HEK293 (cell line): ENCODE data around the gene STRA6.
A peak's percentile ranks its signal among the peaks of the same experiment; 100 is the strongest.

ENCODE experiments used
- FEZF1 ChIP-seq: fragments of 450-650 bp; formaldehyde crosslinking; IDR thresholded peaks from 2 replicates; pipeline ENCODE4 v1.5.1; 2016; ENCODE audit warnings: missing biosample characterization, missing genetic modification characterization
- GLIS1 ChIP-seq: fragments of 450-650 bp; formaldehyde crosslinking; IDR thresholded peaks from 2 replicates; pipeline ENCODE4 v1.5.1; 2016; ENCODE audit warnings: missing biosample characterization, missing genetic modification characterization
- RBAK ChIP-seq: fragments of 450-650 bp; formaldehyde crosslinking; IDR thresholded peaks from 2 replicates; pipeline ENCODE4 v1.5.1; 2016; ENCODE audit warnings: missing biosample characterization, missing genetic modification characterization
- SCRT2 ChIP-seq: fragments of 450-650 bp; formaldehyde crosslinking; IDR thresholded peaks from 2 replicates; pipeline ENCODE4 v1.5.1; 2016; ENCODE audit warnings: missing biosample characterization, missing genetic modification characterization
- WT1 ChIP-seq: fragments of 450-650 bp; formaldehyde crosslinking; IDR thresholded peaks from 2 replicates; pipeline ENCODE4 v1.5.1; 2016; ENCODE audit warnings: missing biosample characterization, missing genetic modification characterization
- ZBTB17 ChIP-seq: fragments of 450-650 bp; formaldehyde crosslinking; IDR thresholded peaks from 2 replicates; pipeline ENCODE4 v1.5.1; 2016; ENCODE audit warnings: missing biosample characterization, missing genetic modification characterization
- ZBTB8A ChIP-seq: fragments of 450-650 bp; formaldehyde crosslinking; IDR thresholded peaks from 2 replicates; pipeline ENCODE4 v1.5.1; 2016; ENCODE audit warnings: missing biosample characterization, missing genetic modification characterization
- ZFHX2 ChIP-seq: fragments of 450-650 bp; formaldehyde crosslinking; conservative IDR thresholded peaks from 2 replicates; pipeline ENCODE4 v1.5.1; 2016; ENCODE audit warnings: missing biosample characterization, missing genetic modification characterization
- ZFP3 ChIP-seq: fragments of 450-650 bp; formaldehyde crosslinking; IDR thresholded peaks from 2 replicates; pipeline ENCODE4 v1.5.1; 2016; ENCODE audit warnings: low read depth, missing biosample characterization, missing genetic modification characterization
- ZNF112 ChIP-seq: fragments of 450-650 bp; formaldehyde crosslinking; IDR thresholded peaks from 2 replicates; pipeline ENCODE4 v1.5.0; 2017; ENCODE audit warnings: missing biosample characterization, missing genetic modification characterization
- ZNF133 ChIP-seq: fragments of 450-650 bp; formaldehyde crosslinking; IDR thresholded peaks from 2 replicates; pipeline ENCODE4 v1.5.1; 2016; ENCODE audit warnings: missing biosample characterization, missing genetic modification characterization
- ZNF146 ChIP-seq: fragments of 450-650 bp; formaldehyde crosslinking; IDR thresholded peaks from 2 replicates; pipeline ENCODE4 v1.5.1; 2016; ENCODE audit warnings: missing biosample characterization, missing genetic modification characterization
- ZNF214 ChIP-seq: fragments of 450-650 bp; formaldehyde crosslinking; IDR thresholded peaks from 2 replicates; pipeline ENCODE4 v1.5.1; 2017; ENCODE audit warnings: missing biosample characterization, mild to moderate bottlenecking, missing genetic modification characterization, borderline replicate concordance
- ZNF221 ChIP-seq: fragments of 450-650 bp; formaldehyde crosslinking; IDR thresholded peaks from 2 replicates; pipeline ENCODE4 v1.5.1; 2017; ENCODE audit warnings: missing biosample characterization, missing genetic modification characterization, borderline replicate concordance
- ZNF311 ChIP-seq: fragments of 450-650 bp; formaldehyde crosslinking; IDR thresholded peaks from 2 replicates; pipeline ENCODE4 v1.5.1; 2017; ENCODE audit warnings: missing biosample characterization, missing genetic modification characterization, borderline replicate concordance
- ZNF416 ChIP-seq: fragments of 450-650 bp; formaldehyde crosslinking; IDR thresholded peaks from 2 replicates; pipeline ENCODE4 v1.5.1; 2016; ENCODE audit warnings: missing biosample characterization, missing genetic modification characterization
- ZNF529 ChIP-seq: fragments of 450-650 bp; formaldehyde crosslinking; IDR thresholded peaks from 2 replicates; pipeline ENCODE4 v1.5.1; 2017; ENCODE audit warnings: missing genetic modification characterization, missing biosample characterization; ENCODE audit not compliant: insufficient replicate concordance
- ZNF600 ChIP-seq: fragments of 450-650 bp; formaldehyde crosslinking; IDR thresholded peaks from 2 replicates; pipeline ENCODE4 v1.5.1; 2016; ENCODE audit warnings: missing biosample characterization, missing genetic modification characterization
- ZNF621 ChIP-seq: fragments of 450-650 bp; formaldehyde crosslinking; IDR thresholded peaks from 2 replicates; pipeline ENCODE4 v1.5.1; 2017; ENCODE audit warnings: missing biosample characterization, missing genetic modification characterization
- ZNF626 ChIP-seq: fragments of 450-650 bp; sonication (Bioruptor Pico); formaldehyde crosslinking; IDR thresholded peaks from 2 replicates; pipeline ENCODE4 v1.5.1; 2018; ENCODE audit warnings: missing biosample characterization, missing genetic modification characterization, inconsistent platforms
- ZNF658 ChIP-seq: fragments of 450-650 bp; formaldehyde crosslinking; IDR thresholded peaks from 2 replicates; pipeline ENCODE4; 2016; ENCODE audit warnings: missing biosample characterization, missing genetic modification characterization
- ZNF670 ChIP-seq: fragments of 450-650 bp; formaldehyde crosslinking; IDR thresholded peaks from 2 replicates; pipeline ENCODE4 v1.5.1; 2016; ENCODE audit warnings: missing biosample characterization, missing genetic modification characterization, low read depth
- ZNF837 ChIP-seq: fragments of 450-650 bp; formaldehyde crosslinking; IDR thresholded peaks from 2 replicates; pipeline ENCODE4 v1.5.1; 2016; ENCODE audit warnings: missing biosample characterization, missing genetic modification characterization
- TF ChIP-seq, protein P1 (sequence below): fragments of 450-650 bp; formaldehyde crosslinking; IDR thresholded peaks from 2 replicates; pipeline ENCODE4 v1.5.1; 2016; ENCODE audit warnings: missing biosample characterization, missing genetic modification characterization
- TF ChIP-seq, protein P2 (sequence below): fragments of 450-650 bp; formaldehyde crosslinking; IDR thresholded peaks from 2 replicates; pipeline ENCODE4 v1.5.1; 2016; ENCODE audit warnings: missing biosample characterization, missing genetic modification characterization
- TF ChIP-seq, protein P3 (sequence below): fragments of 450-650 bp; formaldehyde crosslinking; IDR thresholded peaks from 2 replicates; pipeline ENCODE4 v1.5.1; 2016; ENCODE audit warnings: missing biosample characterization, missing genetic modification characterization, low read depth
- TF ChIP-seq, protein P4 (sequence below): fragments of 450-650 bp; formaldehyde crosslinking; IDR thresholded peaks from 2 replicates; pipeline ENCODE4 v1.5.1; 2016; ENCODE audit warnings: missing biosample characterization, missing genetic modification characterization
- TF ChIP-seq, protein P5 (sequence below): fragments of 450-650 bp; formaldehyde crosslinking; IDR thresholded peaks from 2 replicates; pipeline ENCODE4 v1.5.1; 2016; ENCODE audit warnings: missing biosample characterization, missing genetic modification characterization
- TF ChIP-seq, protein P6 (sequence below): fragments of 450-650 bp; formaldehyde crosslinking; IDR thresholded peaks from 2 replicates; pipeline ENCODE4 v1.5.1; 2016; ENCODE audit warnings: missing biosample characterization, missing genetic modification characterization
- TF ChIP-seq, protein P7 (sequence below): fragments of 450-650 bp; formaldehyde crosslinking; IDR thresholded peaks from 2 replicates; pipeline ENCODE4 v1.5.0; 2017; ENCODE audit warnings: missing biosample characterization, missing genetic modification characterization, borderline replicate concordance

The STRA6 gene

DNA sequence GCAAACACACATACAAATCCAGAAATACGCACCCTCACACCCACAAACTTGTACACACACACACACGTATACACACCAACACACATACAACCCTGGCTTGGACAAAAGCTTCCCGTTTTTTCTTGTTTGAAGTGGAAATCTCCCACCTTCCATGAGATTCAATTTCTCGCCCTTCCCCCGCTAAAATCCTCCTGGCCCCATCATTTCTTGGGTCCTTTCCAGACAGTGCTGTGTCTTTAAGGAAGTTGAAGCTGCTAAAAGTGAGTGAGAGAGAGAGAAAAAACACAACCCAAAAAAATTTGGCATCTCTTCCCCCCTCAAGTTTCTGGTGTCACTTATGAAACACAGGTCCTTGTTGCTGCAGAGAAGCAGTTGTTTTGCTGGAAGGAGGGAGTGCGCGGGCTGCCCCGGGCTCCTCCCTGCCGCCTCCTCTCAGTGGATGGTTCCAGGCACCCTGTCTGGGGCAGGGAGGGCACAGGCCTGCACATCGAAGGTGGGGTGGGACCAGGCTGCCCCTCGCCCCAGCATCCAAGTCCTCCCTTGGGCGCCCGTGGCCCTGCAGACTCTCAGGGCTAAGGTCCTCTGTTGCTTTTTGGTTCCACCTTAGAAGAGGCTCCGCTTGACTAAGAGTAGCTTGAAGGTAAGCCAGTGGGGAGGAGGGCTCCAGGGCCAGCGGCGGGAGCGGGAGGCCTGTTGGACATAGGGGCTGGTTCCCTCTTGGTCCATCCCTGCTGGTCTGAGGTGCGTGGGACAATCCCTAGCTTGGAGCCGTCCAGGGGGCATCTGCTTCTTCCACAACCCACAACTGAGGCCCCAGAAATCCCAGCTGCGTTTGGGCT is 29.0 kb downstream of the STRA6 start, which contains the start of gene ISLR (continued):
- TF ChIP-seq SCRT2 (tag by site-specific recombination) (peak; percentile 78), WT1 (peak; percentile 38; the same call in 1 of the 2 replicates), ZNF600 (tag by site-specific recombination) (no peak), ZNF529 (tag by site-specific recombination) (no peak), ZNF221 (no peak), ZNF416 (no peak), ZNF670 (tag by site-specific recombination) (no peak), RBAK (tag by site-specific recombination) (no peak), ZBTB8A (tag by site-specific recombination) (no peak), ZNF133 (tag by site-specific recombination) (no peak), ZNF837 (tag by site-specific recombination) (no peak), ZNF311 (no peak), ZNF626 (tag by site-specific recombination) (no peak), ZNF146 (tag by site-specific recombination) (no peak), ZFP3 (tag by site-specific recombination) (no peak), ZNF621 (no peak), GLIS1 (tag by site-specific recombination) (no peak), ZNF658 (no peak), FEZF1 (tag by site-specific recombination) (no peak), ZNF112 (tag by site-specific recombination) (no peak), ZFHX2 (tag by site-specific recombination) (peak; percentile 80), ZNF214 (no peak), ZBTB17 (tag by site-specific recombination) (no peak)
- TF ChIP-seq, protein P1, sequence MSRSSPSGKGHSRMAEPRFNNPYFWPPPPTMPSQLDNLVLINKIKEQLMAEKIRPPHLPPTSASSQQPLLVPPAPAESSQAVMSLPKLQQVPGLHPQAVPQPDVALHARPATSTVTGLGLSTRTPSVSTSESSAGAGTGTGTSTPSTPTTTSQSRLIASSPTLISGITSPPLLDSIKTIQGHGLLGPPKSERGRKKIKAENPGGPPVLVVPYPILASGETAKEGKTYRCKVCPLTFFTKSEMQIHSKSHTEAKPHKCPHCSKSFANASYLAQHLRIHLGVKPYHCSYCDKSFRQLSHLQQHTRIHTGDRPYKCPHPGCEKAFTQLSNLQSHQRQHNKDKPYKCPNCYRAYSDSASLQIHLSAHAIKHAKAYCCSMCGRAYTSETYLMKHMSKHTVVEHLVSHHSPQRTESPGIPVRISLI (tag by site-specific recombination), result no peak
- TF ChIP-seq, protein P2, sequence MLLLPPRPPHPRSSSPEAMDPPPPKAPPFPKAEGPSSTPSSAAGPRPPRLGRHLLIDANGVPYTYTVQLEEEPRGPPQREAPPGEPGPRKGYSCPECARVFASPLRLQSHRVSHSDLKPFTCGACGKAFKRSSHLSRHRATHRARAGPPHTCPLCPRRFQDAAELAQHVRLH (tag by site-specific recombination), result no peak
- TF ChIP-seq, protein P3, sequence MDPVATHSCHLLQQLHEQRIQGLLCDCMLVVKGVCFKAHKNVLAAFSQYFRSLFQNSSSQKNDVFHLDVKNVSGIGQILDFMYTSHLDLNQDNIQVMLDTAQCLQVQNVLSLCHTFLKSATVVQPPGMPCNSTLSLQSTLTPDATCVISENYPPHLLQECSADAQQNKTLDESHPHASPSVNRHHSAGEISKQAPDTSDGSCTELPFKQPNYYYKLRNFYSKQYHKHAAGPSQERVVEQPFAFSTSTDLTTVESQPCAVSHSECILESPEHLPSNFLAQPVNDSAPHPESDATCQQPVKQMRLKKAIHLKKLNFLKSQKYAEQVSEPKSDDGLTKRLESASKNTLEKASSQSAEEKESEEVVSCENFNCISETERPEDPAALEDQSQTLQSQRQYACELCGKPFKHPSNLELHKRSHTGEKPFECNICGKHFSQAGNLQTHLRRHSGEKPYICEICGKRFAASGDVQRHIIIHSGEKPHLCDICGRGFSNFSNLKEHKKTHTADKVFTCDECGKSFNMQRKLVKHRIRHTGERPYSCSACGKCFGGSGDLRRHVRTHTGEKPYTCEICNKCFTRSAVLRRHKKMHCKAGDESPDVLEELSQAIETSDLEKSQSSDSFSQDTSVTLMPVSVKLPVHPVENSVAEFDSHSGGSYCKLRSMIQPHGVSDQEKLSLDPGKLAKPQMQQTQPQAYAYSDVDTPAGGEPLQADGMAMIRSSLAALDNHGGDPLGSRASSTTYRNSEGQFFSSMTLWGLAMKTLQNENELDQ (tag by site-specific recombination), result no peak
- TF ChIP-seq, protein P4, sequence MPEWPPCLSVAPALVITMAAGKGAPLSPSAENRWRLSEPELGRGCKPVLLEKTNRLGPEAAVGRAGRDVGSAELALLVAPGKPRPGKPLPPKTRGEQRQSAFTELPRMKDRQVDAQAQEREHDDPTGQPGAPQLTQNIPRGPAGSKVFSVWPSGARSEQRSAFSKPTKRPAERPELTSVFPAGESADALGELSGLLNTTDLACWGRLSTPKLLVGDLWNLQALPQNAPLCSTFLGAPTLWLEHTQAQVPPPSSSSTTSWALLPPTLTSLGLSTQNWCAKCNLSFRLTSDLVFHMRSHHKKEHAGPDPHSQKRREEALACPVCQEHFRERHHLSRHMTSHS (tag by site-specific recombination), result no peak
- TF ChIP-seq, protein P5, sequence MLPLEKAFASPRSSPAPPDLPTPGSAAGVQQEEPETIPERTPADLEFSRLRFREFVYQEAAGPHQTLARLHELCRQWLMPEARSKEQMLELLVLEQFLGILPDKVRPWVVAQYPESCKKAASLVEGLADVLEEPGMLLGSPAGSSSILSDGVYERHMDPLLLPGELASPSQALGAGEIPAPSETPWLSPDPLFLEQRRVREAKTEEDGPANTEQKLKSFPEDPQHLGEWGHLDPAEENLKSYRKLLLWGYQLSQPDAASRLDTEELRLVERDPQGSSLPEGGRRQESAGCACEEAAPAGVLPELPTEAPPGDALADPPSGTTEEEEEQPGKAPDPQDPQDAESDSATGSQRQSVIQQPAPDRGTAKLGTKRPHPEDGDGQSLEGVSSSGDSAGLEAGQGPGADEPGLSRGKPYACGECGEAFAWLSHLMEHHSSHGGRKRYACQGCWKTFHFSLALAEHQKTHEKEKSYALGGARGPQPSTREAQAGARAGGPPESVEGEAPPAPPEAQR (tag by site-specific recombination), result no peak
- TF ChIP-seq, protein P6, sequence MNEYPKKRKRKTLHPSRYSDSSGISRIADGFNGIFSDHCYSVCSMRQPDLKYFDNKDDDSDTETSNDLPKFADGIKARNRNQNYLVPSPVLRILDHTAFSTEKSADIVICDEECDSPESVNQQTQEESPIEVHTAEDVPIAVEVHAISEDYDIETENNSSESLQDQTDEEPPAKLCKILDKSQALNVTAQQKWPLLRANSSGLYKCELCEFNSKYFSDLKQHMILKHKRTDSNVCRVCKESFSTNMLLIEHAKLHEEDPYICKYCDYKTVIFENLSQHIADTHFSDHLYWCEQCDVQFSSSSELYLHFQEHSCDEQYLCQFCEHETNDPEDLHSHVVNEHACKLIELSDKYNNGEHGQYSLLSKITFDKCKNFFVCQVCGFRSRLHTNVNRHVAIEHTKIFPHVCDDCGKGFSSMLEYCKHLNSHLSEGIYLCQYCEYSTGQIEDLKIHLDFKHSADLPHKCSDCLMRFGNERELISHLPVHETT (tag by site-specific recombination), result no peak
- TF ChIP-seq, protein P7, sequence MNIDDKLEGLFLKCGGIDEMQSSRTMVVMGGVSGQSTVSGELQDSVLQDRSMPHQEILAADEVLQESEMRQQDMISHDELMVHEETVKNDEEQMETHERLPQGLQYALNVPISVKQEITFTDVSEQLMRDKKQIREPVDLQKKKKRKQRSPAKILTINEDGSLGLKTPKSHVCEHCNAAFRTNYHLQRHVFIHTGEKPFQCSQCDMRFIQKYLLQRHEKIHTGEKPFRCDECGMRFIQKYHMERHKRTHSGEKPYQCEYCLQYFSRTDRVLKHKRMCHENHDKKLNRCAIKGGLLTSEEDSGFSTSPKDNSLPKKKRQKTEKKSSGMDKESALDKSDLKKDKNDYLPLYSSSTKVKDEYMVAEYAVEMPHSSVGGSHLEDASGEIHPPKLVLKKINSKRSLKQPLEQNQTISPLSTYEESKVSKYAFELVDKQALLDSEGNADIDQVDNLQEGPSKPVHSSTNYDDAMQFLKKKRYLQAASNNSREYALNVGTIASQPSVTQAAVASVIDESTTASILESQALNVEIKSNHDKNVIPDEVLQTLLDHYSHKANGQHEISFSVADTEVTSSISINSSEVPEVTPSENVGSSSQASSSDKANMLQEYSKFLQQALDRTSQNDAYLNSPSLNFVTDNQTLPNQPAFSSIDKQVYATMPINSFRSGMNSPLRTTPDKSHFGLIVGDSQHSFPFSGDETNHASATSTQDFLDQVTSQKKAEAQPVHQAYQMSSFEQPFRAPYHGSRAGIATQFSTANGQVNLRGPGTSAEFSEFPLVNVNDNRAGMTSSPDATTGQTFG, result no peak
